HAP-1 (cell line): ENCODE data around the gene PCK1.

Source experiments
- DNase-seq, 2 experiments: peaks; one replicate each; pipeline ENCODE4 v3.0.0-alpha.2; 2016 to 2020; ENCODE audit warnings: low spot score in 2 of 2
- H3K27me3 ChIP-seq: fragments of 250-450 bp; sonication (Bioruptor Pico); 2 replicates; pipeline ENCODE4 v1.5.1; 2020; ENCODE audit warnings: low read depth, mild to moderate bottlenecking, moderate library complexity
- H3K36me3 ChIP-seq: fragments of 250-450 bp; sonication (Bioruptor Pico); replicated peaks from 2 replicates; pipeline ENCODE4 v1.5.1; 2020; ENCODE audit warnings: mild to moderate bottlenecking
- H3K4me1 ChIP-seq: fragments of 250-450 bp; sonication (Bioruptor Pico); 2 replicates; pipeline ENCODE4 v1.5.1; 2020; ENCODE audit warnings: mild to moderate bottlenecking
- H3K4me3 ChIP-seq: fragments of 250-450 bp; sonication (Bioruptor Pico); 2 replicates; pipeline ENCODE4 v1.5.1; 2020; ENCODE audit warnings: mild to moderate bottlenecking, moderate library complexity
- H3K9me3 ChIP-seq: fragments of 250-450 bp; sonication (Bioruptor Pico); 2 replicates; pipeline ENCODE4 v1.5.1; 2020; ENCODE audit warnings: mild to moderate bottlenecking, moderate library complexity
- in situ Hi-C: fragments of 300-500 bp; cut with MboI; formaldehyde crosslinking; loops from 3 replicates; pipeline ENCODE4 v1.14.3; 2020; ENCODE audit warnings: low sequenced_read_pairs, inconsistent platforms, mixed read lengths

Gene PCK1

GRCh38 chr20:57527728-57528127, 33.2 kb upstream of the PCK1 start:
- Histone ChIP-seq H3K4me1 (peaks cover 11% of the 10 kb centered on the region), H3K9me3 (no peaks in the 10 kb centered on the region), H3K27me3 (no peaks in the 10 kb centered on the region), H3K4me3 (no peak overlapping the region), H3K36me3 (no peaks in the 10 kb centered on the region)
- in situ Hi-C loops, result no loop called here
- no peak for DNase-seq

DNA sequence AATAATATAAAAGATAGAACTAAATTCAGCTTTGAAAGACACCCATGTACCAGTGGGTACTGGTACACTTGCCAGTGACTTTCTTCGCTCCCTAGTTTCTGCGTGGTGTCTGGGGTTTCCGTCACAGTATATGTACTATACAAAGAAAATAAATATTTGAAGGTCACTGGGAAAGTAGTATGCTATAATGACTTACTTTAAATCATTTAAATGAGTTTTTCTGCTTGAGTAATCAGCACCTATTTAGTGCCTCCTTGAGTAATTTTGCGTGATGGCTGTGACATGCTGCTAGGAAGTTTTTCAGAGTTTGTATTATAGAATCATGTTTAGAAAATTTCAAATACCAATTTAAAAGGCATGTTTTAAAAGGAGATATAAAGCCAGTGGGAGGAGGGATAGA, 32.8 kb upstream of the PCK1 start:
- no peak overlapping the region for H3K4me3 ChIP-seq
- no peaks in the 10 kb centered on the region for H3K9me3 ChIP-seq
- in situ Hi-C loops, result no loop called here
- no peaks in the 10 kb centered on the region for H3K27me3 ChIP-seq
- DNase-seq, result no peak
- peaks cover 10% of the 10 kb centered on the region for H3K4me1 ChIP-seq
- H3K36me3 ChIP-seq, result no peaks in the 10 kb centered on the region

DNA sequence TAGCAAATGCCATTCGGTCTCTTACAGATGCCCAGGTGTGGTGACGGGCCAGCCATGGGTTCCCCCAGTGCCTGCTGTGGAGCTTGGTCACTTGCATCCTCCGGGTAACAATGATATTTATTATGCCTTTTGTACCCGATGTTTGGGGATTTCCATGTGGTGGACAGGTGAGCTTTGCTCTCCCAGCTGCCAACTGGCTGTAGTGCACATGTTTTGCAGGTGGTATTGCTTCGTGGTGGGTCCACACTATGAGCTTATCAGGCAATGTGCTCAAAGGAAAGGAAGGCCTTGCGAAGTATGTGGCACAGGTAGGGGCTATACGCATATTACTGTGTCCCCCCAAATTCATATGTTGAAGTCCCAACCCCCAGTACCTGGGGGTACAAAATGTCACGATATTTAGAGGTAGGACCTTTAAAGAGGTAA, 31.7 kb upstream of the PCK1 start:
- H3K27me3 ChIP-seq, result no peaks in the 10 kb centered on the region
- no peaks in the 10 kb centered on the region for H3K4me1 ChIP-seq
- in situ Hi-C loops, result no loop called here
- H3K36me3 ChIP-seq, result no peaks in the 10 kb centered on the region
- DNase-seq, result no peak
- no peaks in the 10 kb centered on the region for H3K9me3 ChIP-seq
- no peak overlapping the region for H3K4me3 ChIP-seq

GRCh38 chr20:57529810-57530209, 31.1 kb upstream of the PCK1 start:
- no peaks in the 10 kb centered on the region for H3K9me3 ChIP-seq
- H3K4me3 ChIP-seq, result no peak overlapping the region
- in situ Hi-C loops, result no loop called here
- no peaks in the 10 kb centered on the region for H3K27me3 ChIP-seq
- no peaks in the 10 kb centered on the region for H3K36me3 ChIP-seq
- H3K4me1 ChIP-seq, result no peaks in the 10 kb centered on the region
- no peak for DNase-seq

DNA sequence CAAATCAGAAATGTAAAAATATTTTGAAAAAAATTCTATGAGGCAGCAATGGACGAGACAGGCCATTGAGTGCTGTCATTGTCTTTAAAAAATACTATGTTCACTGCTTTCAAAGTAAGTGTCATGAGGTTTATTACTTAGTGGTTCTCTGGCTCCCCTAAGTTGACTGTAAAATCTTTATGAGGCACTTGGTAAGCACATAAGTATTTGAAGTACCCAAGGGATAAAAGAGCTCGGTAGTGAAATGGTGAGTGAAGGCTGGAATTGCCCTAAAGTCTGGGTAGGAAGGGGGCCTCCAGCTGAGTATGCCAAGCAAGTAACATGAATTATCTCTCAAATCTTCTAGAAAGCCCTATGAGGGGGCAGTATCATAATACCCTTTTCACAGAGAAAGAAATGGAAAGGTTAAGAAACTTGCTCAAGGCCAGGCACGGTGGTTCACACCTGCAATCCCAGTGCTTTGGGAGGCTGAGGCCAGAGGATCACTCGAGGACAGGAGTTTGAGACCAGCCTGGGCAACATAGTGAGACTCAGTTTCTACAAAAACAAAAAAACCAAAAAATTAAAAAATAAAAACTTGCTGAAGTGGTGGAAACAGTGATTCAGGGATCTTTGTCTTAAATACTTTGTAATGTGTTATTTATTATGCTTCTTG, 30.5 kb upstream of the PCK1 start:
- no peak for DNase-seq
- Histone ChIP-seq H3K4me1 (no peaks in the 10 kb centered on the region), H3K27me3 (no peaks in the 10 kb centered on the region), H3K9me3 (no peaks in the 10 kb centered on the region), H3K4me3 (no peak overlapping the region), H3K36me3 (no peaks in the 10 kb centered on the region)
- in situ Hi-C loops, result no loop called here

DNA sequence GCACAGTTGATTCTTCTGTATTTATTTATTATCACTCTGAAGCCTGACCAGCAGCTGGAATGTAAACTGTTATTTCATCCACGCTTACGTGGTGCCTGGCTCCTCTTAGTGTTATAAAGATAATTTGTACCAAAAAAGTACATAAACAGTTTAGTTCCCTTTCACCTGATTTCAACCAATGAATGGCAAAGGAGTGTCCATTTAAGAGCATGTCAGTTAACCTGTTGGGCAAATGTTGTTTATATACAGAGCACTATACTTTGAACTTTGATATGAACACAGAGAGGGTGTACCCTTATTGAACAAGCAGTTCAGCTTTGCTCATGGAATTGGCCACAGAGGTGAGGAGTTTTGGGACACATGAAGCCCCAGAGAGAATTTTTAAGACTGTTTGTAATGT, 28.8 kb upstream of the PCK1 start:
- no peak overlapping the region for H3K4me3 ChIP-seq
- H3K4me1 ChIP-seq, result no peaks in the 10 kb centered on the region
- no peaks in the 10 kb centered on the region for H3K36me3 ChIP-seq
- H3K27me3 ChIP-seq, result no peaks in the 10 kb centered on the region
- in situ Hi-C loops, result no loop called here
- no peak for DNase-seq
- no peaks in the 10 kb centered on the region for H3K9me3 ChIP-seq

- H3K27me3 ChIP-seq, result no peaks in the 10 kb centered on the region; the same call in 1 of the 2 replicates
- H3K4me1 ChIP-seq, result no peaks in the 10 kb centered on the region
- in situ Hi-C loops, result no loop called here
- no peaks in the 10 kb centered on the region for H3K9me3 ChIP-seq
- no peak overlapping the region for H3K4me3 ChIP-seq
- DNase-seq, result no peak
- H3K36me3 ChIP-seq, result no peaks in the 10 kb centered on the region
Measured at GRCh38 chr20:57535297-57535696, 25.6 kb upstream of the PCK1 start.

DNA sequence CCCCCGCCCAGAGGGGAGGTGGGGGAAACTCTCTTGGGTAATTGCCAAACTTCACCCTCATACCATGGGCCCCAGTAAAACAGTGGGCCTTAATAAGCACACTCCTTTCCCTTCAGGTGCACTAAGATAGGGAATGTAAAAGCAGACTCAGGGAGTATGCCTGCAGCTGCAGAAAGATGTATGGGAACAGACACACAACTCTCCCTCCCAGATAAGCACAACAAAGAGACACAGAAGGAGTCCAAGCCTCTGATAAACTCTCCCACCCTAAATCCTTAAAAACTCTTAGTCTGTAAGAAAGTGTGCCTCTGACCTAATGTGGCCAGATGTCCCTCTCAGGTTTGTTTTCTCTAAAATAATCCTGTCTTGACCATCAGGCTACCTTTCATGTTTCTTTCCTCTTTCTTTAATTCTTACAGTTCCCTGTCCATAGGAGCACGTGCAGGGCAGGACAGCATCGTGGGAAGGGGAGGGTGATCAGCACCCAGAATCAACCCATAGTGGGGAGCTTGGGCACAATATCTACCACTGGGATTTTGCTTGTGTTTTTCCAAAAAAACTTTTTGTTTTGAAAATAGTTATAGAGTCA, 24.7 kb upstream of the PCK1 start:
- H3K4me1 ChIP-seq, result no peaks in the 10 kb centered on the region
- in situ Hi-C loops, result no loop called here
- H3K27me3 ChIP-seq, result no peaks in the 10 kb centered on the region; the same call in 1 of the 2 replicates
- H3K9me3 ChIP-seq, result no peaks in the 10 kb centered on the region
- no peak overlapping the region for H3K4me3 ChIP-seq
- no peak for DNase-seq
- no peaks in the 10 kb centered on the region for H3K36me3 ChIP-seq

GRCh38 chr20:57536771-57537724, 23.9 kb upstream of the PCK1 start:
- Histone ChIP-seq H3K9me3 (no peaks in the 10 kb centered on the region), H3K36me3 (no peaks in the 10 kb centered on the region), H3K4me3 (no peak overlapping the region), H3K27me3 (no peaks in the 10 kb centered on the region; the same call in 1 of the 2 replicates), H3K4me1 (no peaks in the 10 kb centered on the region)
- no peak for DNase-seq
- in situ Hi-C loops, result no loop called here

DNA sequence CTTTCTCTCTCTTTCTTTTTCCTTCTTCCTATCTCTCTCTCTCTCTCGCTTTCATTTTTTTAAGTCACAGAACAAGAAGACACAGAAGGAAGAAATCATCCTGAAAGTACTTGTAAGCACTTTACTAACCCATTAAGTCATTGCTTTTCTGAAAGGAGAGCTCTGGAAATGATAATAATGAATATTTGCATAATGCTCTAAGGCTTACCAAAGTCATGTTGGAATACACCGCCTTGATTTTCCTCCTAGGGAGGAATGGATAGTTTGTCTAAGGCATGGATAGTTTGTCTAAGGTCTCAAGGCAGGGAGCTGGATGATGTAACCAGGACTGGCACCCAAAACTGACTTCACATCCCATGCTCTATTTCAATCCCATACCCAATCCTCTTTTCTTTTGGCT, 23.1 kb upstream of the PCK1 start:
- no peak for DNase-seq
- H3K27me3 ChIP-seq, result no peaks in the 10 kb centered on the region; the same call in 1 of the 2 replicates
- no peak overlapping the region for H3K4me3 ChIP-seq
- no peaks in the 10 kb centered on the region for H3K4me1 ChIP-seq
- in situ Hi-C loops, result no loop called here
- no peaks in the 10 kb centered on the region for H3K9me3 ChIP-seq
- H3K36me3 ChIP-seq, result no peaks in the 10 kb centered on the region

GRCh38 chr20:57539889-57540288, 21.0 kb upstream of the PCK1 start:
- H3K4me3 ChIP-seq, result no peak overlapping the region
- no peak for DNase-seq
- H3K9me3 ChIP-seq, result no peaks in the 10 kb centered on the region
- no peaks in the 10 kb centered on the region for H3K4me1 ChIP-seq
- in situ Hi-C loops, result no loop called here
- no peaks in the 10 kb centered on the region; the same call in 1 of the 2 replicates for H3K27me3 ChIP-seq
- H3K36me3 ChIP-seq, result no peaks in the 10 kb centered on the region

DNA sequence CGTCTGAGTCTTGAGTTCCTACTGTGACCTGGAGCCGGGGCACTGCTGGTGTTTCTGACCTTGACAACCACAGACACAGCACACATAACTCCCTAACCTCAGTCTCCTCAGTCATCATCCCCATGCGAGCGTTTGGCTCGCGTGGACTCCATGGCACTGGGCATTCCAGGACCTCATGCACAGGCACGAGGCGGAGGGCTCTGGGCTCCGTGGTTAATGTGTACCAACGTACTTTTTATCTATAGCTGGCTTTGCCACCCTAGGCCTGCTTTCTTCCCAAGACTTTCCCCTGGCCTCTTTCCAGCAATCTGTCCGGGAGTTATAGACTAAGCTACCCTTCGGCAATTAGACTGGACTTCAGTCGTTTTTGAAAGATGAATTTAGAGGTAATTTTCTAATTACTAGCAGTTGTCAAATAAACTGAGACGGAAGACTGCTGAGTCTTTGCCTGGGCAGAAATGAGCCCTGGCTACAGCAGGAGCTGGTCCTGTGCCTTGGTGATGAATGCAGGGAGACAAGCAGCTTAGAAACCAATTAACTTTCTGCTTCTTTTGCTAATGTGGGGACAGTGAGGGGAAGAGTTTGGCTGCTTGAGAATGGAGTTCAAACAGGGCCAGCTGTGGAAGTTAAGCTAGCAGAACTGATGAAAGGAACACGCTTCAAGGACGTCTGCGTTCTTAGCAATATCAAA, 19.9 kb upstream of the PCK1 start:
- no peaks in the 10 kb centered on the region; the same call in 1 of the 2 replicates for H3K27me3 ChIP-seq
- no peak for DNase-seq
- in situ Hi-C loops, result no loop called here

DNA sequence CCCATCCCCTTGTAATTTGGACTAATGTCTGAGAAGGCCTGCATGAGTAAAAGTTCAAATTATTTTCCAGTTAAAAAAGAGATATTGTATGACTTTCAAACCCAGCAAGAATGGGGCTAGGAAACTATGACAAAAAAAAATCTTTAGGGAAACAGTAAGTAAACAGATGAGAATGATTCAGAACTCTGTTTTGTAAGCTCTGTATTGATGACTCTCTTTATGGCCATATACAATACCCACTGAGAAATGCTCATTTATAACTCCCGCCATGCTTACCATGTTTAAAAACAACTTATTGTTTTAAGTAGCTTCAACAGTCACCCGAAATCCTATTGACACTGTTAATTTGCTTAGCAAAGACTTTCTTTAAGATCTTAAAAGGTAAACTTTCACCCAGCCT, 17.2 kb upstream of the PCK1 start:
- in situ Hi-C loops, result no loop called here
- no peak for DNase-seq
- no peaks in the 10 kb centered on the region for H3K4me1 ChIP-seq
- H3K36me3 ChIP-seq, result no peaks in the 10 kb centered on the region
- H3K4me3 ChIP-seq, result no peak overlapping the region
- no peaks in the 10 kb centered on the region; the same call in 1 of the 2 replicates for H3K27me3 ChIP-seq
- no peaks in the 10 kb centered on the region for H3K9me3 ChIP-seq

More for the DNA sequence above, 19.9 kb upstream of the PCK1 start:
- H3K36me3 ChIP-seq, result no peaks in the 10 kb centered on the region
- H3K4me1 ChIP-seq, result no peaks in the 10 kb centered on the region
- H3K9me3 ChIP-seq, result no peaks in the 10 kb centered on the region
- H3K4me3 ChIP-seq, result no peak overlapping the region
